NCI-H2081 (cell line): ENCODE data around the gene DLX4.

ENCODE experiments used
- DNase-seq, 2 experiments: peaks; one replicate each; lab custom pipeline; 2025; lab: John Stamatoyannopoulos, UW

DLX4 gene

GRCh38 chr17:49968405-49969133 lies 421 bp upstream of the DLX4 start:
- DNase-seq = peak; percentile 50 to 54

GRCh38 chr17:49969795-49970389 lies 902 bp downstream of the DLX4 start:
- no peak for DNase-seq

GRCh38 chr17:49970498-49970897 lies 1.5 kb downstream of the DLX4 start:
- DNase-seq = no peak

GRCh38 chr17:49971199-49971847 lies 2.3 kb downstream of the DLX4 start:
- DNase-seq = no peak

- DNase-seq = no peak
Observed at GRCh38 chr17:49971848-49972485, 3.0 kb downstream of the DLX4 start.

GRCh38 chr17:49972486-49973270 lies 3.7 kb downstream of the DLX4 start:
- no peak for DNase-seq

- DNase-seq = no peak
Observed at GRCh38 chr17:49973271-49973615, 4.3 kb downstream of the DLX4 start.

- DNase-seq = no peak
Observed at GRCh38 chr17:49975531-49975930, 6.5 kb downstream of the DLX4 start.

GRCh38 chr17:49976163-49976827 lies 7.3 kb downstream of the DLX4 start:
- DNase-seq = no peak

GRCh38 chr17:49976828-49977202 lies 7.8 kb downstream of the DLX4 start:
- no peak for DNase-seq

GRCh38 chr17:49977463-49978389 lies 8.7 kb downstream of the DLX4 start:
- no peak for DNase-seq

- no peak for DNase-seq
Observed at GRCh38 chr17:49978501-49978900, 9.5 kb downstream of the DLX4 start.

GRCh38 chr17:49979748-49980479 lies 10.9 kb downstream of the DLX4 start:
- no peak for DNase-seq

GRCh38 chr17:49980703-49981197 lies 11.8 kb downstream of the DLX4 start:
- DNase-seq = no peak

- DNase-seq = no peak
Observed at GRCh38 chr17:49984283-49984682, 15.3 kb downstream of the DLX4 start.

- DNase-seq = no peak
Observed at GRCh38 chr17:49984776-49985175, 15.8 kb downstream of the DLX4 start.

GRCh38 chr17:49985310-49985990 lies 16.5 kb downstream of the DLX4 start:
- DNase-seq = no peak

GRCh38 chr17:49986396-49987289 lies 17.7 kb downstream of the DLX4 start:
- DNase-seq = no peak
